CD4-positive, alpha-beta T cell treated with Interleukin-6 at 100 ng/mL for 8 hours (primary cell): ENCODE results near the gene CTXND1.
A peak's percentile ranks its signal among the peaks of the same experiment; 100 is the strongest.

Experiments
- DNase-seq: peaks from one replicate; pipeline ENCODE4 v3.0.0-alpha.2; 2020; ENCODE audit warnings: mixed read lengths, low spot score

Gene CTXND1

GRCh38 chr15:80259942-80260510 is 8.0 kb upstream of the CTXND1 start:
- DNase-seq: no peak

GRCh38 chr15:80251428-80252120 is 439 bp downstream of the CTXND1 start:
- DNase-seq: no peak

- no peak for DNase-seq
Measured at GRCh38 chr15:80250614-80251427, 1.2 kb downstream of the CTXND1 start.

GRCh38 chr15:80249973-80250372 is 2.0 kb downstream of the CTXND1 start:
- no peak for DNase-seq

- DNase-seq: no peak
Measured at GRCh38 chr15:80247320-80247719, 4.7 kb downstream of the CTXND1 start.

GRCh38 chr15:80246425-80246894 is 5.6 kb downstream of the CTXND1 start:
- DNase-seq: no peak

- DNase-seq: no peak
Measured at GRCh38 chr15:80242802-80243201, 9.2 kb downstream of the CTXND1 start.

GRCh38 chr15:80242132-80242769 is 9.8 kb downstream of the CTXND1 start:
- no peak for DNase-seq

- DNase-seq: no peak
Measured at GRCh38 chr15:80241508-80241907, 10.5 kb downstream of the CTXND1 start.

GRCh38 chr15:80240276-80240675 is 11.7 kb downstream of the CTXND1 start:
- no peak for DNase-seq

GRCh38 chr15:80234883-80235282 is 17.1 kb downstream of the CTXND1 start:
- peak; percentile 9 for DNase-seq

GRCh38 chr15:80233581-80233980 is 18.4 kb downstream of the CTXND1 start:
- DNase-seq: no peak

GRCh38 chr15:80231371-80231770 is 20.6 kb downstream of the CTXND1 start:
- no peak for DNase-seq

- no peak for DNase-seq
Measured at GRCh38 chr15:80228959-80229610, 22.9 kb downstream of the CTXND1 start.

- DNase-seq: no peak
Measured at GRCh38 chr15:80219955-80220354, 32.1 kb downstream of the CTXND1 start.

- no peak for DNase-seq
Measured at GRCh38 chr15:80217327-80217900, 34.6 kb downstream of the CTXND1 start.

GRCh38 chr15:80216911-80217310 is 35.1 kb downstream of the CTXND1 start:
- no peak for DNase-seq

GRCh38 chr15:80216141-80216540 is 35.9 kb downstream of the CTXND1 start:
- no peak for DNase-seq

GRCh38 chr15:80214910-80215309 is 37.1 kb downstream of the CTXND1 start:
- DNase-seq: no peak

GRCh38 chr15:80211976-80212375 is 40.0 kb downstream of the CTXND1 start:
- no peak for DNase-seq
